ENCODE data around the gene RIF1. TPM values are rescaled to one million over a fixed set of nuclear protein-coding genes. Genes with fewer than 3 reads are reported as not detected.

The RIF1 gene
- total RNA-seq, 3 donors from 2014 or later (not counting 1 experiment from before 2014, with no cell fraction given) = 37.0 to 52.0 (median 39.3) TPM

DNA sequence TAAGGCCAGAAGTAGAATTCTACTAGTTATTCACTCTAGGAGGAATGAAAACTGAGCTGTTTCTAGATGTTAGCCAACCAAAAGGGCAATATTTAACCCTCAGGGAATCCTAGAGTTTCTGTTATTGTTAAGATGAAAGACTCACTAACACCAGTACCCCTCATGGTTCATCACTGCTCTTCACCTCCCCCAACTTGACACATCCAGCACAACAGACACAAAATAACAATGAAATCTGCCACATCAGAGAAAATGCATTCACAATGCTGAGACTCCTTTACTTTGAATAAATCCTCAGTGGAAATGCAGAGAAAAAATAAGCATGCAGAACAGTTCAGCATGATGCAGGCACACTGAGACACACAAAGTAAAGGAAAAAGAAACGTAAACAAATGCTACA is 111.3 kb downstream of the RIF1 start:
- 80% methylated on average over 1 of the region's 1 CpG for WGBS (ENCODE audit: insufficient coverage)
- intact Hi-C loops (cut with micrococcal nuclease) = no loop called here

GRCh38 chr2:151522556-151522955 is 112.9 kb downstream of the RIF1 start:
- Mint-ChIP-seq H3K36me3 (peaks cover 10% of the 10 kb centered on the region), H3K4me1 (no peaks in the 10 kb centered on the region), H3K4me3 (no peak overlapping the region), H3K9me3 (no peaks in the 10 kb centered on the region), H3K27me3 (ENCODE audit: low read depth in 2 of 2) (no peaks in the 10 kb centered on the region), H3K27ac (no peak overlapping the region)
- Histone ChIP-seq H3K27ac (ENCODE audit: low read length) (no peak overlapping the region), H3K36me3 (ENCODE audit: control insufficient read depth, insufficient read depth, low read length) (no peaks in the 10 kb centered on the region), H3K4me1 (ENCODE audit: control insufficient read depth, insufficient read depth, low read length) (no peaks in the 10 kb centered on the region), H3K27me3 (ENCODE audit: control insufficient read depth, insufficient read depth, low read length) (no peaks in the 10 kb centered on the region), H3K9me3 (ENCODE audit: control insufficient read depth, insufficient read depth, low read length) (no peaks in the 10 kb centered on the region), H3K4me3 (ENCODE audit: low read length) (no peak overlapping the region)
- WGBS (ENCODE audit: insufficient coverage) = 99% methylated on average over 7 of the region's 7 CpGs
- TF ChIP-seq CTCF (IDR thresholded peaks at IDR 0.05) = no peak
- DNase-seq (no peak), ATAC-seq (no peak)
- intact Hi-C loops (cut with micrococcal nuclease) = no loop called here

More for the DNA sequence above, 111.3 kb downstream of the RIF1 start:
- Histone ChIP-seq H3K27ac (ENCODE audit: low read length) (no peak overlapping the region), H3K9me3 (ENCODE audit: control insufficient read depth, insufficient read depth, low read length) (no peaks in the 10 kb centered on the region), H3K27me3 (ENCODE audit: control insufficient read depth, insufficient read depth, low read length) (no peaks in the 10 kb centered on the region), H3K36me3 (ENCODE audit: control insufficient read depth, insufficient read depth, low read length) (no peaks in the 10 kb centered on the region), H3K4me3 (ENCODE audit: low read length) (no peak overlapping the region), H3K4me1 (ENCODE audit: control insufficient read depth, insufficient read depth, low read length) (no peaks in the 10 kb centered on the region)
- Mint-ChIP-seq H3K27me3 (ENCODE audit: low read depth in 2 of 2) (no peaks in the 10 kb centered on the region), H3K4me3 (no peak overlapping the region), H3K4me1 (no peaks in the 10 kb centered on the region), H3K27ac (no peak overlapping the region), H3K9me3 (no peaks in the 10 kb centered on the region), H3K36me3 (peaks cover 10% of the 10 kb centered on the region)
- no peak for TF ChIP-seq CTCF (IDR thresholded peaks at IDR 0.05)
- DNase-seq (no peak), ATAC-seq (no peak)

DNA sequence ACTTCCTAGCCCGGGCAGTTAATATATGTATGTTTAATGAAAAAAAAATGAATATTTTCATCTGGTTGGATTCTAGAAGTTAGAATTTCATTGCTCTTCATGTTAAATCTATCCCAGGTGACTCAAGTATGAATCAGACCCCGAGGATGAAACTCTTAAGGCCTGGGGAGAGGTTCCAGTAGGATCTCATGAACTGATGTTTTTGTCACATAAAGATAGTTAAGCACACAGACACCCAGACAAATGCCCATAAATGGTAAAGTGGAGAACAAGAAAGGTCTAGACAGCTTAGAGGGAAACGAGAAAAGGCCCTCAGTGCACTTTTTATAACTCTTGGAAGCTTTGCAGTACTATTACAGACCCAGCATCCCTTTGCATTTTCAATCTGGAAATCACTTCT is 114.1 kb downstream of the RIF1 start:
- ATAC-seq (no peak), DNase-seq (no peak)
- Mint-ChIP-seq H3K27me3 (ENCODE audit: low read depth in 2 of 2) (no peaks in the 10 kb centered on the region), H3K27ac (no peak overlapping the region), H3K4me3 (no peak overlapping the region), H3K9me3 (no peaks in the 10 kb centered on the region), H3K4me1 (no peaks in the 10 kb centered on the region), H3K36me3 (peaks cover 2% of the 10 kb centered on the region)
- no peaks in the 10 kb centered on the region for H3K27me3 ChIP-seq (ENCODE audit: control insufficient read depth, insufficient read depth, low read length)
- intact Hi-C loops (cut with micrococcal nuclease) = no loop called here
- no peaks in the 10 kb centered on the region for H3K36me3 ChIP-seq (ENCODE audit: control insufficient read depth, insufficient read depth, low read length)
- WGBS (ENCODE audit: insufficient coverage) = 88% methylated on average over 1 of the region's 3 CpGs
- TF ChIP-seq CTCF (IDR thresholded peaks at IDR 0.05) = no peak
- H3K4me3 ChIP-seq (ENCODE audit: low read length) = no peak overlapping the region
- no peaks in the 10 kb centered on the region for H3K9me3 ChIP-seq (ENCODE audit: control insufficient read depth, insufficient read depth, low read length)
- H3K27ac ChIP-seq (ENCODE audit: low read length) = no peak overlapping the region
- no peaks in the 10 kb centered on the region for H3K4me1 ChIP-seq (ENCODE audit: control insufficient read depth, insufficient read depth, low read length)

- Mint-ChIP-seq H3K4me1 (no peaks in the 10 kb centered on the region), H3K4me3 (no peak overlapping the region)
Measured at GRCh38 chr2:151525821-151526373, 116.2 kb downstream of the RIF1 start.

More at GRCh38 chr2:151525821-151526373, 116.2 kb downstream of the RIF1 start:
- no peak overlapping the region for H3K27ac ChIP-seq (ENCODE audit: low read length)
- intact Hi-C loops (cut with micrococcal nuclease) = no loop called here
- H3K27ac Mint-ChIP-seq = no peak overlapping the region
- WGBS (ENCODE audit: insufficient coverage) = 21% methylated on average over 8 of the region's 9 CpGs
- no peaks in the 10 kb centered on the region for H3K9me3 Mint-ChIP-seq
- ATAC-seq (peak in 1 of 3 donors; percentile 30), DNase-seq (no peak)
- no peaks in the 10 kb centered on the region for H3K4me1 ChIP-seq (ENCODE audit: control insufficient read depth, insufficient read depth, low read length)
- H3K27me3 ChIP-seq (ENCODE audit: control insufficient read depth, insufficient read depth, low read length) = no peaks in the 10 kb centered on the region
- TF ChIP-seq CTCF (IDR thresholded peaks at IDR 0.05) = no peak
- H3K4me3 ChIP-seq (ENCODE audit: low read length) = no peak overlapping the region
- H3K36me3 ChIP-seq (ENCODE audit: control insufficient read depth, insufficient read depth, low read length) = no peaks in the 10 kb centered on the region
- H3K27me3 Mint-ChIP-seq (ENCODE audit: low read depth in 2 of 2) = no peaks in the 10 kb centered on the region
- no peaks in the 10 kb centered on the region for H3K9me3 ChIP-seq (ENCODE audit: control insufficient read depth, insufficient read depth, low read length)
- no peaks in the 10 kb centered on the region for H3K36me3 Mint-ChIP-seq

All from natural killer cell (primary cell).